Neural progenitor cell (in vitro differentiated cells): Measurements from ENCODE around the gene RYR1. TPM values are rescaled to one million over a fixed set of nuclear protein-coding genes. Genes with fewer than 3 reads are reported as not detected.
"Not testable (repeated sequence)": the region's sequence is repeated elsewhere in the genome, so short reads cannot be mapped to it uniquely, and the experiment has no call there.

ENCODE experiments used
- DNase-seq: peaks from one replicate; pipeline ENCODE4 v3.0.0-alpha.2; 2016; ENCODE audit warnings: low spot score
- H2AFZ ChIP-seq: fragments of 200-600 bp; sonication (generic); replicated peaks from 2 replicates; pipeline ENCODE4 v1.6.1; 2016; ENCODE audit warnings: antibody characterized with exemption
- H3F3A ChIP-seq: fragments of 200-600 bp; sonication (generic); 2 replicates; pipeline ENCODE4 v1.6.1; 2016; ENCODE audit warnings: antibody characterized with exemption, low read depth
- H3K27ac ChIP-seq: fragments of 200-600 bp; sonication (generic); 2 replicates; pipeline ENCODE4 v1.5.1; 2016; ENCODE audit warnings: mild to moderate bottlenecking
- H3K27me3 ChIP-seq: fragments of 200-600 bp; sonication (generic); 2 replicates; pipeline ENCODE4 v1.6.1; 2016; ENCODE audit warnings: mild to moderate bottlenecking, moderate library complexity
- H3K36me3 ChIP-seq: fragments of 200-600 bp; sonication (generic); 2 replicates; pipeline ENCODE4 v1.5.1; 2016
- H3K4me1 ChIP-seq: fragments of 200-600 bp; sonication (generic); 2 replicates; pipeline ENCODE4 v1.6.1; 2016; ENCODE audit warnings: mixed run types
- H3K4me2 ChIP-seq: fragments of 200-600 bp; sonication (generic); 2 replicates; pipeline ENCODE4 v1.6.1; 2016
- H3K4me3 ChIP-seq: fragments of 200-600 bp; sonication (generic); 2 replicates; pipeline ENCODE4 v1.5.1; 2016
- H3K79me2 ChIP-seq: fragments of 200-600 bp; sonication (generic); 2 replicates; pipeline ENCODE4 v1.6.1; 2016; ENCODE audit warnings: low read depth
- H3K9ac ChIP-seq: fragments of 200-600 bp; sonication (generic); 2 replicates; pipeline ENCODE4 v1.6.1; 2016
- H3K9me3 ChIP-seq: fragments of 200-600 bp; sonication (generic); 2 replicates; pipeline ENCODE4 v1.5.1; 2016; ENCODE audit warnings: low read depth
- H4K20me1 ChIP-seq: fragments of 200-600 bp; sonication (generic); 2 replicates; pipeline ENCODE4 v1.6.1; 2016; ENCODE audit warnings: low read depth
- H3K27ac Mint-ChIP-seq: 3 replicates; pipeline ENCODE4 v1.8.0; 2021; ENCODE audit warnings: mixed read lengths
- H3K27me3 Mint-ChIP-seq: 2 replicates; pipeline ENCODE4 v1.8.0; 2022; ENCODE audit warnings: low read depth, mild to moderate bottlenecking, inconsistent platforms, moderate library complexity, mixed read lengths; ENCODE audit not compliant: insufficient read depth
- H3K36me3 Mint-ChIP-seq: 3 replicates; pipeline ENCODE4 v1.8.0; 2021; ENCODE audit warnings: mixed read lengths
- H3K4me1 Mint-ChIP-seq: 3 replicates; pipeline ENCODE4 v1.8.0; 2021; ENCODE audit warnings: mixed read lengths
- H3K4me3 Mint-ChIP-seq: 3 replicates; pipeline ENCODE4 v1.8.0; 2021; ENCODE audit warnings: mild to moderate bottlenecking, moderate library complexity, mixed read lengths
- H3K9me3 Mint-ChIP-seq: 3 replicates; pipeline ENCODE4 v1.8.0; 2020; ENCODE audit warnings: mixed read lengths
- EZH2 ChIP-seq: fragments of 200-600 bp; sonication (generic); IDR thresholded peaks from 2 replicates; pipeline ENCODE4 v1.6.1; 2017; ENCODE audit warnings: antibody characterized with exemption, mild to moderate bottlenecking, moderate library complexity
- EZH2phosphoT487 ChIP-seq: fragments of 200-600 bp; sonication (generic); IDR thresholded peaks from 2 replicates; pipeline ENCODE4 v1.6.1; 2017; ENCODE audit warnings: antibody characterized with exemption
- total RNA-seq: library from RNA; depleted of rRNA; stranded (reverse); fragments of >200 nt; gene quantifications from 2 replicates; pipeline ENCODE4 v1.2.3, GENCODE V29; 2015; ENCODE audit warnings: low replicate concordance
- TF ChIP-seq, protein P1 (sequence below): fragments of 200-600 bp; sonication (generic); IDR thresholded peaks from 2 replicates; pipeline ENCODE4 v1.5.1; 2017; ENCODE audit warnings: antibody characterized with exemption, mild to moderate bottlenecking

RYR1 gene
- total RNA-seq, 1 donor from 2014 or later: 0.60 TPM

DNA sequence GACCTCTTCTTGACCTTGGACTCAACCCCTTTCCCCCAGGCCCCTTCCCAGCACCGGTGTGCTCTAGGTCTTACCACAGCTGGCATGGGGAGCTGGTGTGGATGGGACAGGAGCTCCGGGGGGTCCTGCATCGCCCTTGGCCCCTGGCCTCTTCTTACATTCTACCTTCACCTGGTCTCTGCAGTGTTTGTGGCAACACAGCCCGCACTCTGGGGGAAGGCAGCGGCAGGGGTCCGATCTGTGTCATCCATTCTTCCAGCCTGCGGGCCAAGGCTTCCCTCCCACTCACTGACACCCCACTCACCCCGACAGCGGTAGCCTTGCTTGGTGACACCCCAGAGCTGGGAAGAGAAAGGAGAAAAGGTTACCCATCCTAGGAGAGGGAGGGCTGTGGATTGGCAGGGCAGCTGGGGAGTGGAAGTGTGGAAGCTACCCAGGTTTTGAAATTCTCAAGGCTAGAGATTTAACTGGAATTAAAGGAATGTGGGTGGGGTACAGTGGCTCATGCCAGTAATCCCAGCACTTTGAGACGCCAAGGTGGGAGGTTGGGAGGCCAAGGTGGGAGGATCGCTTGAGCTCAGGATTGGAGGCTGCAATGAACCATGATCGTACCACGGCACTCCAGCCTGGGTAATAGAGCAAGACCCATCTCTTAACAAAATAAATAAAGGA lies 22.3 kb upstream of the RYR1 start:
- Histone ChIP-seq H3K9me3 (no peaks in the 10 kb centered on the region), H3K9ac (no peak overlapping the region), H3K4me1 (no peaks in the 10 kb centered on the region), H3K36me3 (no peaks in the 10 kb centered on the region), H3K27ac (no peak overlapping the region), H4K20me1 (no peaks in the 10 kb centered on the region), H3K27me3 (no peaks in the 10 kb centered on the region), H3K4me2 (no peak overlapping the region), H3K4me3 (no peak overlapping the region), H3K79me2 (no peaks in the 10 kb centered on the region), H2AFZ (no peak overlapping the region), H3F3A (no peaks in the 10 kb centered on the region)
- Mint-ChIP-seq H3K4me3 (no peak overlapping the region), H3K9me3 (no peaks in the 10 kb centered on the region), H3K4me1 (no peaks in the 10 kb centered on the region), H3K36me3 (peaks cover 3% of the 10 kb centered on the region), H3K27me3 (peaks cover 12% of the 10 kb centered on the region), H3K27ac (no peak overlapping the region)
- no peak for TF ChIP-seq EZH2
- TF ChIP-seq, protein P1, sequence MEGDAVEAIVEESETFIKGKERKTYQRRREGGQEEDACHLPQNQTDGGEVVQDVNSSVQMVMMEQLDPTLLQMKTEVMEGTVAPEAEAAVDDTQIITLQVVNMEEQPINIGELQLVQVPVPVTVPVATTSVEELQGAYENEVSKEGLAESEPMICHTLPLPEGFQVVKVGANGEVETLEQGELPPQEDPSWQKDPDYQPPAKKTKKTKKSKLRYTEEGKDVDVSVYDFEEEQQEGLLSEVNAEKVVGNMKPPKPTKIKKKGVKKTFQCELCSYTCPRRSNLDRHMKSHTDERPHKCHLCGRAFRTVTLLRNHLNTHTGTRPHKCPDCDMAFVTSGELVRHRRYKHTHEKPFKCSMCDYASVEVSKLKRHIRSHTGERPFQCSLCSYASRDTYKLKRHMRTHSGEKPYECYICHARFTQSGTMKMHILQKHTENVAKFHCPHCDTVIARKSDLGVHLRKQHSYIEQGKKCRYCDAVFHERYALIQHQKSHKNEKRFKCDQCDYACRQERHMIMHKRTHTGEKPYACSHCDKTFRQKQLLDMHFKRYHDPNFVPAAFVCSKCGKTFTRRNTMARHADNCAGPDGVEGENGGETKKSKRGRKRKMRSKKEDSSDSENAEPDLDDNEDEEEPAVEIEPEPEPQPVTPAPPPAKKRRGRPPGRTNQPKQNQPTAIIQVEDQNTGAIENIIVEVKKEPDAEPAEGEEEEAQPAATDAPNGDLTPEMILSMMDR: no peak
- no peak for TF ChIP-seq EZH2phosphoT487
- no peak for DNase-seq

DNA sequence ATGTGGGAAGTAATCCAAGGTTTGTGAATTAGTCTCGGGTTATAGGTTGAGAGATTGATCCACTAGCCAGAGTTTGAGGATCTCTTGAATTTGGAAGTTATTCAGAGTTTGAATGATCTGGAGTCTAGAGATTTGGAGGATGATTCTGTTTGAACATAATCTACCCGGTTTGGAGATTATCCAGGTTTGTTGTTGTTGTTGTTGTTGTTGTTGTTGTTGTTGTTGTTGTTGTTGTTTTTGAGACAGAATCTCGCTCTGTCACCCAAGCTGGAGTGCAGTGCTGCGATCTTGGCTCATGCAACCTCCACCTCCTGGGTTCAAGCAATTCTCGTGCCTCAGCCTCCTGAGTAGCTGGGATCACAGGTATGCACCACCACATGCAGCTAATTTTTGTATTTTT lies 21.6 kb upstream of the RYR1 start:
- H3K4me3 Mint-ChIP-seq, H3K4me2 ChIP-seq, H4K20me1 ChIP-seq, H3K4me1 Mint-ChIP-seq, H3K27ac ChIP-seq, H3K36me3 Mint-ChIP-seq, H3K4me3 ChIP-seq, H3K9ac ChIP-seq, DNase-seq, H3K36me3 ChIP-seq, H2AFZ ChIP-seq, H3K4me1 ChIP-seq, H3K9me3 Mint-ChIP-seq, H3K27ac Mint-ChIP-seq, H3K79me2 ChIP-seq, H3K9me3 ChIP-seq, H3K27me3 ChIP-seq, H3F3A ChIP-seq: not testable (repeated sequence)
- H3K27me3 Mint-ChIP-seq: peaks cover 12% of the 10 kb centered on the region

DNA sequence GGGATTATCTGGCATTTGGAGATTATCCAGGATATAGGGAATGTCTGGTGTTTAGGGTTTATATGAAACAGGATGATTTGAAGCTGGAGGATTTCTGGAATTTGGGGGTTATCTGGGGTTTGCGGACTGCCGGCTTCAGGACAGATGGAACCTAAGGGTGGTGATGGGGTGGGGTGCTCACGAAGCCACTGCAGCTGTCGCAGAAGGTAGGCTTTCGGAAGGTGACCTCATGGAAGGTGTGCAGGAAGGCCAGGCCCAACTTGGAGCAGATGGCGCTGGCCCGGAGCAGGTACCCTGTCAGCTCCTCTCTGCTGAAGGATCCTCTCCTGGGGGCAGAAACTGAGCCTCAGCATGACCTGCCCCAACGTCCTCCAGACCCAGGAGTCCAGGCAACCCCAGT lies 21.0 kb upstream of the RYR1 start:
- H3K79me2 ChIP-seq: no peaks in the 10 kb centered on the region
- H3K4me1 ChIP-seq: no peaks in the 10 kb centered on the region
- H3K9ac ChIP-seq: no peak overlapping the region
- no peak overlapping the region for H2AFZ ChIP-seq
- no peaks in the 10 kb centered on the region for H3K36me3 Mint-ChIP-seq
- no peaks in the 10 kb centered on the region for H4K20me1 ChIP-seq
- peaks cover 5% of the 10 kb centered on the region for H3K4me1 Mint-ChIP-seq
- H3K4me3 Mint-ChIP-seq: no peak overlapping the region
- TF ChIP-seq, protein P1: no peak
- no peaks in the 10 kb centered on the region for H3F3A ChIP-seq
- no peak for DNase-seq
- H3K4me3 ChIP-seq: no peak overlapping the region
- no peaks in the 10 kb centered on the region for H3K9me3 Mint-ChIP-seq
- peaks cover 16% of the 10 kb centered on the region for H3K27me3 Mint-ChIP-seq
- no peaks in the 10 kb centered on the region for H3K27me3 ChIP-seq
- no peaks in the 10 kb centered on the region for H3K36me3 ChIP-seq
- H3K9me3 ChIP-seq: no peaks in the 10 kb centered on the region
- no peak overlapping the region for H3K27ac ChIP-seq
- no peak overlapping the region for H3K27ac Mint-ChIP-seq
- H3K4me2 ChIP-seq: no peak overlapping the region

DNA sequence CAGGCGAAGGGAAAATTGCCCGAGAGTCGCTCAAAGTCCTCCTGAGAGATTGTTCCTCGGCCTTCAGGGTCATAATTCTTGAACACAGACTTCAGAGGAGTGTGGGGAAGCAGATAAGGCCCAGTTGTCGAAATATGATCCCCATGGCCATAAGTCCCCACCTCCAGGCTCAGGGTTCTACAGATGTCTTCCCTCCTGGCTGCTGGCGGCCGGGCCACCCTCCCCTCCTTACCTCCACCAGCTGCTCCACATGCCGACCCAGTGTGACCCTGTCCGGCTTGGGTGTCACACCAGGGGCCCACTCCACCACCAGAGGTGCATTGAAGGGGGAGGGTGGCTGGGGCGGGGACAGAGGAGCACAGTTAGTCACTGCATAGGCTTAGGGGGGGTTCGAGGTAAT lies 20.5 kb upstream of the RYR1 start:
- H3K4me3 Mint-ChIP-seq: no peak overlapping the region
- Histone ChIP-seq H3K9me3 (no peaks in the 10 kb centered on the region), H3K27me3 (peaks cover 2% of the 10 kb centered on the region), H3K36me3 (no peaks in the 10 kb centered on the region), H3K27ac (no peak overlapping the region), H3K4me1 (no peaks in the 10 kb centered on the region), H3K9ac (no peak overlapping the region), H3K4me3 (no peak overlapping the region), H2AFZ (no peak overlapping the region), H3F3A (no peaks in the 10 kb centered on the region), H3K4me2 (no peak overlapping the region), H3K79me2 (no peaks in the 10 kb centered on the region), H4K20me1 (no peaks in the 10 kb centered on the region)
- H3K4me1 Mint-ChIP-seq: peaks cover 9% of the 10 kb centered on the region
- DNase-seq: no peak
- H3K36me3 Mint-ChIP-seq: no peaks in the 10 kb centered on the region
- H3K27me3 Mint-ChIP-seq: peaks cover 20% of the 10 kb centered on the region
- H3K27ac Mint-ChIP-seq: no peak overlapping the region
- H3K9me3 Mint-ChIP-seq: no peaks in the 10 kb centered on the region
- TF ChIP-seq EZH2 (no peak), EZH2phosphoT487 (no peak)
- TF ChIP-seq, protein P1: no peak
